ENCODE measurements around the gene RGS14.
"Not testable (repeated sequence)": the region's sequence is repeated elsewhere in the genome, so short reads cannot be mapped to it uniquely, and the experiment has no call there.

Gene RGS14

GRCh38 chr5:177402271-177403043, 44.7 kb downstream of the RGS14 start:
- no peak for DNase-seq (ENCODE audit: low read depth, low spot score)

GRCh38 chr5:177403102-177403791, 45.5 kb downstream of the RGS14 start:
- no peak for DNase-seq (ENCODE audit: low read depth, low spot score)

DNA sequence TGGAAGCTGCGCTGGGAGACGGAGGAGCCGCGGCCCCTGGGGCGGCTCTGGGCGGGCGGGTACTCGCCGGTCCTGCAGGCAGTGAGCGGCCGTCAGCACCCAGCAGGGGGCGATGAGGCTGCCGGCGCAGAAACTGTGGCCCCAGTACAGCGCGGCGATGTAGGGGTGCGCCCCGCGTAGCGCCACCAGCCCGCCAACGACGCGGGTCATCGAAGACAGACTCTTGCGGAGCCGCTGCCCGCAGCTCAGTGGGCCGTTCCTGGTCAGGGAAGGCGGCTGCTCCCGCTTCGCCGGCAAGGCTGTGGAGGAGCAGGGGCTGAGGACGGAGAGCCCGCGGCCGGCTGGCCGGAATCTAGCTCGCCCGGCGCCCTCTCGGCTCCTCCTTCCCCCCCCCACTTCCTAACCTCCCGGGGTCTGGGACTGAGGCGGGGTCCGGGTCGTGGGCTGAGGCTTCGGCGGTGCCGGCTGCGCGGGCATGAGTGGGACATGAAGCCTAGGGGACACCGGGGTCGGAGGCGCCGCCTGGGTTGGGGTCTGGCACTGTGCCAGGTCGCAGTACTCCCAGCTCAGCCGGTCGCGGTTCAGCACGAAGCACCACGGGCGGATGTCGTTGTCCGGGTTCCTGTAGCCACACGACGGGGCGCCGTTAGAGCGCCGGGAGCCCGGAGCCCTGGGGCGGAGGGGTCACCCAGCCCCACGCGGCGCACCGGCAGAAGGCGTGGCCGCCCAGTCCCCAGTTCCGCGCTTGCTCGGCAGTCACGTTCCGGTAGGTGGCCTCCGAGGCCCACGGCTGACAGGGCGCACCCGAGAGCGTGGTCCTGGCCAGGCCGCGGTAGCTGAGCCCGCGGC, 46.3 kb downstream of the RGS14 start:
- DNase-seq (ENCODE audit: low read depth, low spot score), result no peak

DNA sequence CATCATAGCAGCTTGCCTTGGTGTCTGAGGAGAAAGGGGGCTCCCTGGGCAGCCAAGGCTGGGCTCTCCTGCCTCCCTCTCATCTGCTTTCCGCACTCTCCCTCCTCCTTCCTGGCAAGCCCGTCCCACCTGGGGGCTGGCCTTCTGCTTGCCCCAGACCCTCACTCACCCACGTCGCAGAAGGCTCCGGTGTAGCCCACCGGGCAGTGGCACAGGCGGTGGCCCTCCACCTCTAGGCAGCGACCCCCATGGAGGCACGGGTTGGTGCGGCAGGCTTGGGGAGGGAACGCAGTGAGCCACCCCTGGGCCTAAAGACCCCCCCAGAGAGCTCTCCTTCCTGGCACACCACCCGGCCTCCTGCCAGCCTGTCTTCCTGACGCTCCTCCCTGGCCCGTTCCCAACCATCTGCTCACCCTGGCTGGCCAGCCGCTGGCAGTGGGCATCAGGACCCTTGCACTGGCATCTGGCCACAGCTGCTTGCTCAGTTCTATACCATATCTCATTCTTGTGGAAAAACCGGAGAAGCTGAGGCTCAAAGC, 47.0 kb downstream of the RGS14 start:
- DNase-seq (ENCODE audit: low read depth, low spot score), result no peak

- no peak for DNase-seq (ENCODE audit: low read depth, low spot score)
Measured at GRCh38 chr5:177405312-177405711, 47.6 kb downstream of the RGS14 start.

DNA sequence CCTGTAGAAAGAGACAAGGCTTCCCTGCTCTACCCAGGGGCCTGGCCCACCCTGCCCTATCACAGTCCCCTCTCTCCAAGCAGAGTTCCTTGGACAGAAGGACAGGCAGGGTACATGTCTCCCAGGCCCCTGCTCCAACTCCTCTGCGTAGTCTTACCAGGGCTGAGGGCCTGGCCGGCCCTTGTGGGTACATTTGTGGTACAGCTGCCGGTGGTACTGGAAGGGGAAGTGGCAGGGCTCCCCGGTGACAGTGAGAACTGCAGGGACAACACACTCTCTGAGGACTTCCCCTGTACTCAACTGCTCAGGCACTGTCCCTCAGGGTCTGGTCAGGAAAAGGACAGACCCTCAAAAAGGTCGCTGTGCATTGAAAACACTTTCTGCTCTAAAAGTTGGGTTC, 48.1 kb downstream of the RGS14 start:
- no peak for DNase-seq (ENCODE audit: low read depth, low spot score)

GRCh38 chr5:177409043-177409801, 51.5 kb downstream of the RGS14 start, which contains the start of gene F12:
F12 (minus strand) TSS chr5:177409564; CDS start chr5:177409527, 37 bp downstream.
- DNase-seq (ENCODE audit: low read depth, low spot score), result no peak

DNA sequence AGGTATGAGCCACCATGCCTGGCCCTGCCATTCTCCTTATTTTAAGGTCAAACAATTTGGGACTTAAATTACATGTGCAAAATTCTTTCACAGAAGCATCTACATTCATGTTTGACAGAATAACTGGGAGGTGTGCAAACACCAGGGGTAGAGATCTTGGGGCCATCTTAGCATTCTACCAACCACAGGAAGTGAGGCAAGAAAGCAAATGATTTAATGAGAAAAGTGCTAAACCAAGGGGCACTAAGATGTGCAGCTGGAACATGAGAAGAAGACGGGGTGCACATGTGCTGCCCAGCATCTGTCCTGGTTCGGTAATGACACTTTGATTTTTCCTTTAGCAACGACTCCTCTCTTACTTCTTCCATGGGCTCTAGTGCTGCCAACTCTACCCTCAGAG, 52.9 kb downstream of the RGS14 start:
- DNase-seq (ENCODE audit: low read depth, low spot score), result no peak

- DNase-seq (ENCODE audit: low read depth, low spot score), result no peak
Measured at GRCh38 chr5:177412603-177413233, 55.0 kb downstream of the RGS14 start.

GRCh38 chr5:177414481-177414880, 56.8 kb downstream of the RGS14 start:
- DNase-seq (ENCODE audit: low read depth, low spot score), result no peak

GRCh38 chr5:177417081-177417480, 59.4 kb downstream of the RGS14 start:
- DNase-seq (ENCODE audit: low read depth, low spot score), result not testable (repeated sequence)

- no peak for DNase-seq (ENCODE audit: low read depth, low spot score)
Measured at GRCh38 chr5:177419046-177419445, 61.3 kb downstream of the RGS14 start.

- not testable (repeated sequence) for DNase-seq (ENCODE audit: low read depth, low spot score)
Measured at GRCh38 chr5:177420472-177420871, 62.7 kb downstream of the RGS14 start.

DNA sequence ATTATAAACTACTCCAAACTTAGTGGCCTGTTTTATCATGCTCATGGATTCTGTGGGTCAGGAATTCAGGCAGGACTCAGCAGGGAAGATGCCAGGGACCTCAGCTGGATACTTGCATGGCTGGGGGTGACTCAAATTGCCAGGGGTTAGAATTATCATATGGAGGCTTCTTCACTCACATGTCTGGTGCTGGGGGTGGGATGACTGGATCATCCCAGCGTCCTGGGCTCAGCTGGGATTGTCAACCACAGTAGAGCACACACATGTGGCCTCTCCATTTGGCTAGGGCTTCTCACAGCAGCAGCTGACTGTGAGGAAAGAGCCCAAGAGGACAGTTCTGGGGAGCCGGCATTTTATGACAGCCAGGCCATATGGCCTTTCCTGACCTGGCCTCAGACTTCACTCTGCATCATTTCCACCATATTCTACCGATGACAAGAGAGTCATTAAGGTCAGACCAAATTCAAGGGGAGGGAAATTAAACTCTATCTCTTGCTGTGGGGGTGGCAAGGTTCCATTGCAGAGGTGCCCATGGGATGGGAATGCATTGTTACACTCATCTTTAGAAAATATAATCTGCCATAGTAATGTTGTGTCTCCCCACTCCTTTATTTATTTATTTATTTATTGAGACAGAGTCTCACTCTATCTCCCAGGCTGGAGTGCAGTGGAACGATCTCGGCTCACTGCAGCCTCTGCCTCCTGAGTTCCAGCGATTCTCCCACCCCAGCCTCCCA, 63.5 kb downstream of the RGS14 start:
- no peak for DNase-seq (ENCODE audit: low read depth, low spot score)
